ENCODE results near the gene BMPR2. TPM values are rescaled to one million over a fixed set of nuclear protein-coding genes. Genes with fewer than 3 reads are reported as not detected.
A peak's percentile ranks its signal among the peaks of the same experiment; 100 is the strongest.
"Not testable (repeated sequence)": the region's sequence is repeated elsewhere in the genome, so short reads cannot be mapped to it uniquely, and the experiment has no call there.

Gene BMPR2
- 10.0 and 11.3 TPM in 2 replicates for total RNA-seq

GRCh38 chr2:202375609-202376408, at the start of gene BMPR2:
BMPR2 (plus strand) TSS chr2:202376327; CDS start chr2:202377475, 1,148 bp downstream.
- Mint-ChIP-seq H3K36me3 (ENCODE audit: low read depth) (no peaks in the 10 kb centered on the region), H3K27me3 (ENCODE audit: low read depth) (peaks cover 13% of the 10 kb centered on the region), H3K4me3 (ENCODE audit: low read depth) (peak within 1 kb of the TSS; percentile 96), H3K9me3 (no peaks in the 10 kb centered on the region), H3K27ac (peak within 1 kb of the TSS; percentile 73), H3K4me1 (ENCODE audit: low read depth) (peaks cover 24% of the 10 kb centered on the region)
- peak; percentile 81 for DNase-seq (ENCODE audit: low spot score)
- intact Hi-C loops (cut with micrococcal nuclease) = loop anchor here (2.0 to 10.0 kb wide), 6 partner anchors 69 to 595 kb away; partner anchors contain the start of genes ALS2, FAM117B and FZD7

- no peaks in the 10 kb centered on the region for H3K4me1 Mint-ChIP-seq (ENCODE audit: low read depth)
- DNase-seq (ENCODE audit: low spot score) = no peak
- no peaks in the 10 kb centered on the region for H3K27me3 Mint-ChIP-seq (ENCODE audit: low read depth)
- no peaks in the 10 kb centered on the region for H3K9me3 Mint-ChIP-seq
- no peak overlapping the region for H3K27ac Mint-ChIP-seq
- no peak overlapping the region for H3K4me3 Mint-ChIP-seq (ENCODE audit: low read depth)
- no peaks in the 10 kb centered on the region for H3K36me3 Mint-ChIP-seq (ENCODE audit: low read depth)
- intact Hi-C loops (cut with micrococcal nuclease) = no loop called here
Measured at GRCh38 chr2:202327858-202328257, 48.3 kb upstream of the BMPR2 start.

- Mint-ChIP-seq H3K4me3 (ENCODE audit: low read depth) (no peak overlapping the region), H3K27me3 (ENCODE audit: low read depth) (no peaks in the 10 kb centered on the region), H3K36me3 (ENCODE audit: low read depth) (no peaks in the 10 kb centered on the region), H3K4me1 (ENCODE audit: low read depth) (no peaks in the 10 kb centered on the region), H3K27ac (no peak overlapping the region), H3K9me3 (no peaks in the 10 kb centered on the region)
- DNase-seq (ENCODE audit: low spot score) = no peak
- intact Hi-C loops (cut with micrococcal nuclease) = no loop called here
Measured at GRCh38 chr2:202335791-202336467, 40.2 kb upstream of the BMPR2 start.

GRCh38 chr2:202337151-202337550, 39.0 kb upstream of the BMPR2 start:
- Mint-ChIP-seq H3K27me3 (ENCODE audit: low read depth) (no peaks in the 10 kb centered on the region), H3K4me3 (ENCODE audit: low read depth) (no peak overlapping the region), H3K36me3 (ENCODE audit: low read depth) (no peaks in the 10 kb centered on the region), H3K27ac (no peak overlapping the region), H3K4me1 (ENCODE audit: low read depth) (no peaks in the 10 kb centered on the region), H3K9me3 (no peaks in the 10 kb centered on the region)
- DNase-seq (ENCODE audit: low spot score) = no peak
- intact Hi-C loops (cut with micrococcal nuclease) = no loop called here

- intact Hi-C loops (cut with micrococcal nuclease) = no loop called here
- no peaks in the 10 kb centered on the region for H3K9me3 Mint-ChIP-seq
- no peaks in the 10 kb centered on the region for H3K27me3 Mint-ChIP-seq (ENCODE audit: low read depth)
- H3K4me3 Mint-ChIP-seq (ENCODE audit: low read depth) = no peak overlapping the region
- no peak for DNase-seq (ENCODE audit: low spot score)
- no peak overlapping the region for H3K27ac Mint-ChIP-seq
- no peaks in the 10 kb centered on the region for H3K36me3 Mint-ChIP-seq (ENCODE audit: low read depth)
- no peaks in the 10 kb centered on the region for H3K4me1 Mint-ChIP-seq (ENCODE audit: low read depth)
Measured at GRCh38 chr2:202337706-202338346, 38.3 kb upstream of the BMPR2 start.

- intact Hi-C loops (cut with micrococcal nuclease) = no loop called here
- no peak overlapping the region for H3K4me3 Mint-ChIP-seq (ENCODE audit: low read depth)
- no peaks in the 10 kb centered on the region for H3K4me1 Mint-ChIP-seq (ENCODE audit: low read depth)
- H3K27me3 Mint-ChIP-seq (ENCODE audit: low read depth) = no peaks in the 10 kb centered on the region
- DNase-seq (ENCODE audit: low spot score) = no peak
- no peaks in the 10 kb centered on the region for H3K9me3 Mint-ChIP-seq
- no peak overlapping the region for H3K27ac Mint-ChIP-seq
- H3K36me3 Mint-ChIP-seq (ENCODE audit: low read depth) = no peaks in the 10 kb centered on the region
Measured at GRCh38 chr2:202339071-202339870, 36.9 kb upstream of the BMPR2 start.

GRCh38 chr2:202344178-202344577, 31.9 kb upstream of the BMPR2 start:
- no peak overlapping the region for H3K4me3 Mint-ChIP-seq (ENCODE audit: low read depth)
- H3K27ac Mint-ChIP-seq = no peak overlapping the region
- no peaks in the 10 kb centered on the region for H3K4me1 Mint-ChIP-seq (ENCODE audit: low read depth)
- no peaks in the 10 kb centered on the region for H3K36me3 Mint-ChIP-seq (ENCODE audit: low read depth)
- no peaks in the 10 kb centered on the region for H3K27me3 Mint-ChIP-seq (ENCODE audit: low read depth)
- DNase-seq (ENCODE audit: low spot score) = no peak
- H3K9me3 Mint-ChIP-seq = no peaks in the 10 kb centered on the region
- intact Hi-C loops (cut with micrococcal nuclease) = no loop called here

GRCh38 chr2:202346180-202346579, 29.9 kb upstream of the BMPR2 start:
- Mint-ChIP-seq H3K4me1 (ENCODE audit: low read depth) (no peaks in the 10 kb centered on the region), H3K27ac (no peak overlapping the region), H3K9me3 (no peaks in the 10 kb centered on the region), H3K27me3 (ENCODE audit: low read depth) (no peaks in the 10 kb centered on the region), H3K36me3 (ENCODE audit: low read depth) (no peaks in the 10 kb centered on the region), H3K4me3 (ENCODE audit: low read depth) (no peak overlapping the region)
- intact Hi-C loops (cut with micrococcal nuclease) = no loop called here
- no peak for DNase-seq (ENCODE audit: low spot score)

- intact Hi-C loops (cut with micrococcal nuclease) = no loop called here
- Mint-ChIP-seq H3K27me3 (ENCODE audit: low read depth) (peaks cover 1% of the 10 kb centered on the region), H3K9me3 (no peaks in the 10 kb centered on the region), H3K27ac (no peak overlapping the region), H3K4me3 (ENCODE audit: low read depth) (no peak overlapping the region), H3K36me3 (ENCODE audit: low read depth) (no peaks in the 10 kb centered on the region), H3K4me1 (ENCODE audit: low read depth) (no peaks in the 10 kb centered on the region)
- no peak for DNase-seq (ENCODE audit: low spot score)
Measured at GRCh38 chr2:202353430-202353829, 22.7 kb upstream of the BMPR2 start.

GRCh38 chr2:202355993-202356505, 20.1 kb upstream of the BMPR2 start:
- H3K27ac Mint-ChIP-seq = no peak overlapping the region
- no peaks in the 10 kb centered on the region for H3K36me3 Mint-ChIP-seq (ENCODE audit: low read depth)
- peaks cover 4% of the 10 kb centered on the region for H3K27me3 Mint-ChIP-seq (ENCODE audit: low read depth)
- intact Hi-C loops (cut with micrococcal nuclease) = no loop called here
- no peak for DNase-seq (ENCODE audit: low spot score)
- no peaks in the 10 kb centered on the region for H3K9me3 Mint-ChIP-seq
- no peaks in the 10 kb centered on the region for H3K4me1 Mint-ChIP-seq (ENCODE audit: low read depth)
- H3K4me3 Mint-ChIP-seq (ENCODE audit: low read depth) = no peak overlapping the region

- H3K4me3 Mint-ChIP-seq (ENCODE audit: low read depth); H3K27ac Mint-ChIP-seq; DNase-seq (ENCODE audit: low spot score); H3K9me3 Mint-ChIP-seq; H3K36me3 Mint-ChIP-seq (ENCODE audit: low read depth); H3K4me1 Mint-ChIP-seq (ENCODE audit: low read depth); intact Hi-C loops (cut with micrococcal nuclease); H3K27me3 Mint-ChIP-seq (ENCODE audit: low read depth): not testable (repeated sequence)
Measured at GRCh38 chr2:202358924-202359323, 17.2 kb upstream of the BMPR2 start.

GRCh38 chr2:202360646-202361045, 15.5 kb upstream of the BMPR2 start:
- intact Hi-C loops (cut with micrococcal nuclease) = no loop called here
- no peaks in the 10 kb centered on the region for H3K4me1 Mint-ChIP-seq (ENCODE audit: low read depth)
- no peak for DNase-seq (ENCODE audit: low spot score)
- H3K36me3 Mint-ChIP-seq (ENCODE audit: low read depth) = no peaks in the 10 kb centered on the region
- H3K4me3 Mint-ChIP-seq (ENCODE audit: low read depth) = no peak overlapping the region
- no peaks in the 10 kb centered on the region for H3K9me3 Mint-ChIP-seq
- peaks cover 5% of the 10 kb centered on the region for H3K27me3 Mint-ChIP-seq (ENCODE audit: low read depth)
- H3K27ac Mint-ChIP-seq = no peak overlapping the region
